ENCODE measurements around the gene AKT3. TPM values are rescaled to one million over a fixed set of nuclear protein-coding genes. Genes with fewer than 3 reads are reported as not detected.

AKT3 gene
- total and polyA plus RNA-seq, 2 experiments from 2014 or later = 4.5 to 18.5 TPM

GRCh38 chr1:243733670-243734307, 116.3 kb downstream of the AKT3 start:
- TF ChIP-seq REST (IDR thresholded peaks at IDR 0.05; ENCODE audit: unreplicated experiment) (no peak), EZH2phosphoT487 (IDR thresholded peaks at IDR 0.05; ENCODE audit: unreplicated experiment) (no peak), ZNF331 (CRISPR knock-in tag; IDR thresholded peaks at IDR 0.05; ENCODE audit: low read depth) (no peak), NANOG (IDR thresholded peaks at IDR 0.05; ENCODE audit: borderline replicate concordance) (no peak), EZH2 (IDR thresholded peaks at IDR 0.05; ENCODE audit: low read depth, unreplicated experiment) (no peak), STAT1 (IDR thresholded peaks at IDR 0.05; ENCODE audit: unreplicated experiment) (no peak), ZNF462 (CRISPR knock-in tag; IDR thresholded peaks at IDR 0.05) (no peak), JUNB (IDR thresholded peaks at IDR 0.05; ENCODE audit: unreplicated experiment) (no peak), ZNF114 (CRISPR knock-in tag; IDR thresholded peaks at IDR 0.05) (no peak), POLR2AphosphoS5 (IDR thresholded peaks at IDR 0.05; ENCODE audit: low read depth) (no peak), CREB1 (CRISPR knock-in tag; IDR thresholded peaks at IDR 0.05; ENCODE audit: low read depth) (no peak)
- TF ChIP-seq, protein P1, sequence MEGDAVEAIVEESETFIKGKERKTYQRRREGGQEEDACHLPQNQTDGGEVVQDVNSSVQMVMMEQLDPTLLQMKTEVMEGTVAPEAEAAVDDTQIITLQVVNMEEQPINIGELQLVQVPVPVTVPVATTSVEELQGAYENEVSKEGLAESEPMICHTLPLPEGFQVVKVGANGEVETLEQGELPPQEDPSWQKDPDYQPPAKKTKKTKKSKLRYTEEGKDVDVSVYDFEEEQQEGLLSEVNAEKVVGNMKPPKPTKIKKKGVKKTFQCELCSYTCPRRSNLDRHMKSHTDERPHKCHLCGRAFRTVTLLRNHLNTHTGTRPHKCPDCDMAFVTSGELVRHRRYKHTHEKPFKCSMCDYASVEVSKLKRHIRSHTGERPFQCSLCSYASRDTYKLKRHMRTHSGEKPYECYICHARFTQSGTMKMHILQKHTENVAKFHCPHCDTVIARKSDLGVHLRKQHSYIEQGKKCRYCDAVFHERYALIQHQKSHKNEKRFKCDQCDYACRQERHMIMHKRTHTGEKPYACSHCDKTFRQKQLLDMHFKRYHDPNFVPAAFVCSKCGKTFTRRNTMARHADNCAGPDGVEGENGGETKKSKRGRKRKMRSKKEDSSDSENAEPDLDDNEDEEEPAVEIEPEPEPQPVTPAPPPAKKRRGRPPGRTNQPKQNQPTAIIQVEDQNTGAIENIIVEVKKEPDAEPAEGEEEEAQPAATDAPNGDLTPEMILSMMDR (conservative IDR thresholded peaks at IDR 0.05; ENCODE audit: low read depth in 2 of 2) = no peak
- TF ChIP-seq, protein P2, sequence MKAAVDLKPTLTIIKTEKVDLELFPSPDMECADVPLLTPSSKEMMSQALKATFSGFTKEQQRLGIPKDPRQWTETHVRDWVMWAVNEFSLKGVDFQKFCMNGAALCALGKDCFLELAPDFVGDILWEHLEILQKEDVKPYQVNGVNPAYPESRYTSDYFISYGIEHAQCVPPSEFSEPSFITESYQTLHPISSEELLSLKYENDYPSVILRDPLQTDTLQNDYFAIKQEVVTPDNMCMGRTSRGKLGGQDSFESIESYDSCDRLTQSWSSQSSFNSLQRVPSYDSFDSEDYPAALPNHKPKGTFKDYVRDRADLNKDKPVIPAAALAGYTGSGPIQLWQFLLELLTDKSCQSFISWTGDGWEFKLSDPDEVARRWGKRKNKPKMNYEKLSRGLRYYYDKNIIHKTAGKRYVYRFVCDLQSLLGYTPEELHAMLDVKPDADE (IDR thresholded peaks at IDR 0.05) = no peak
- Mint-ChIP-seq H3K4me3 (no peak overlapping the region), H3K36me3 (ENCODE audit: low read depth) (peaks cover 15% of the 10 kb centered on the region), H3K27ac (no peak overlapping the region), H3K9me3 (peaks cover 5% of the 10 kb centered on the region; the same call in 2 of the 3 replicates), H3K4me1 (peaks cover 51% of the 10 kb centered on the region), H3K27me3 (ENCODE audit: insufficient read depth, low read depth, poor library complexity) (peaks cover 4% of the 10 kb centered on the region)
- H3K4me1 ChIP-seq (ENCODE audit: insufficient read depth) = peaks cover 41% of the 10 kb centered on the region
- H3K9me2 ChIP-seq (ENCODE audit: insufficient read depth) = no peaks in the 10 kb centered on the region
- H3K79me2 ChIP-seq (replicated peaks; ENCODE audit: insufficient read depth) = no peaks in the 10 kb centered on the region
- H3F3A ChIP-seq (replicated peaks; ENCODE audit: low read depth) = no peaks in the 10 kb centered on the region
- DNase-seq (ENCODE audit: low spot score) = no peak
- no peaks in the 10 kb centered on the region for H3K27me3 ChIP-seq (ENCODE audit: insufficient read depth)
- H3K4me3 ChIP-seq = no peak overlapping the region
- H2AFZ ChIP-seq = no peak overlapping the region
- H4K20me1 ChIP-seq (replicated peaks; ENCODE audit: insufficient read depth) = no peaks in the 10 kb centered on the region
- no peaks in the 10 kb centered on the region for H3K36me3 ChIP-seq (ENCODE audit: insufficient read depth)
- no peak for ATAC-seq
- H3K27ac ChIP-seq (ENCODE audit: low read depth) = no peak overlapping the region
- no peak overlapping the region for H3K4me2 ChIP-seq

Data from GM23338 (cell line).